GM23338 (cell line): ENCODE data around the gene GALNT11. TPM values are rescaled to one million over a fixed set of nuclear protein-coding genes. Genes with fewer than 3 reads are reported as not detected.

ENCODE experiments used
- ATAC-seq: fragments of 200-7000 bp; cut with Tn5 transposase; 3 replicates; pipeline ENCODE4 v1.9.1; 2020
- DNase-seq: peaks from one replicate; pipeline ENCODE4 v3.0.0-alpha.2; 2015; ENCODE audit warnings: low spot score
- H2AFZ ChIP-seq: fragments of 200-600 bp; sonication (generic); 2 replicates; pipeline ENCODE4 v1.8.0; 2016; ENCODE audit warnings: antibody characterized with exemption, mild to moderate bottlenecking, moderate library complexity
- H3F3A ChIP-seq: fragments of 200-600 bp; sonication (generic); replicated peaks from 2 replicates; pipeline ENCODE4 v1.8.0; 2017; ENCODE audit warnings: antibody characterized with exemption, mixed run types, low read depth
- H3K27ac ChIP-seq: fragments of 200-600 bp; sonication (generic); 2 replicates; pipeline ENCODE4 v1.6.1; 2016; ENCODE audit warnings: low read depth
- H3K27me3 ChIP-seq: fragments of 200-600 bp; sonication (generic); 2 replicates; pipeline ENCODE4 v1.8.0; 2016; ENCODE audit warnings: mild to moderate bottlenecking, mixed run types, moderate library complexity; ENCODE audit not compliant: insufficient read depth
- H3K36me3 ChIP-seq: fragments of 200-600 bp; sonication (generic); 2 replicates; pipeline ENCODE4 v1.8.0; 2016; ENCODE audit warnings: mild to moderate bottlenecking; ENCODE audit not compliant: insufficient read depth
- H3K4me1 ChIP-seq: fragments of 200-600 bp; sonication (generic); 2 replicates; pipeline ENCODE4 v1.8.0; 2016; ENCODE audit warnings: mild to moderate bottlenecking, moderate library complexity; ENCODE audit not compliant: insufficient read depth
- H3K4me2 ChIP-seq: fragments of 200-600 bp; sonication (generic); 2 replicates; pipeline ENCODE4 v1.7.1; 2017; ENCODE audit warnings: mixed run types
- H3K4me3 ChIP-seq: fragments of 200-600 bp; sonication (generic); 2 replicates; pipeline ENCODE4 v1.6.1; 2016; ENCODE audit warnings: mixed run types
- H3K79me2 ChIP-seq: fragments of 200-600 bp; sonication (generic); replicated peaks from 2 replicates; pipeline ENCODE4 v1.8.0; 2017; ENCODE audit warnings: mild to moderate bottlenecking; ENCODE audit not compliant: insufficient read depth
- H3K9me2 ChIP-seq: fragments of 200-600 bp; sonication (generic); 2 replicates; pipeline ENCODE4 v1.8.0; 2017; ENCODE audit not compliant: insufficient read depth
- H4K20me1 ChIP-seq: fragments of 200-600 bp; sonication (generic); replicated peaks from 2 replicates; pipeline ENCODE4 v1.8.0; 2017; ENCODE audit warnings: mild to moderate bottlenecking; ENCODE audit not compliant: insufficient read depth
- H3K27ac Mint-ChIP-seq: 2 replicates; pipeline ENCODE4 v1.8.0; 2020; ENCODE audit warnings: inconsistent platforms, mild to moderate bottlenecking, moderate library complexity, mixed read lengths
- H3K27me3 Mint-ChIP-seq: 3 replicates; pipeline ENCODE4 v1.8.0; 2022; ENCODE audit warnings: low read depth, mild to moderate bottlenecking, moderate library complexity, mixed read lengths, inconsistent platforms; ENCODE audit not compliant: insufficient read depth, poor library complexity
- H3K36me3 Mint-ChIP-seq: 3 replicates; pipeline ENCODE4 v1.8.0; 2021; ENCODE audit warnings: low read depth, mild to moderate bottlenecking, inconsistent platforms, moderate library complexity, mixed read lengths
- H3K4me1 Mint-ChIP-seq: 3 replicates; pipeline ENCODE4 v1.8.0; 2020; ENCODE audit warnings: mild to moderate bottlenecking, inconsistent platforms, mixed read lengths
- H3K4me3 Mint-ChIP-seq: 3 replicates; pipeline ENCODE4 v1.8.0; 2021; ENCODE audit warnings: moderate library complexity, mild to moderate bottlenecking, inconsistent platforms, mixed read lengths
- H3K9me3 Mint-ChIP-seq: 3 replicates; pipeline ENCODE4 v1.8.0; 2020; ENCODE audit warnings: moderate library complexity, mild to moderate bottlenecking, inconsistent platforms, mixed read lengths
- CREB1 ChIP-seq: fragments of 250-450 bp; sonication (Bioruptor Pico); IDR thresholded peaks from 2 replicates; pipeline ENCODE4 v1.5.0; 2020; ENCODE audit warnings: low read depth, mild to moderate bottlenecking, moderate library complexity
- EZH2 ChIP-seq: fragments of 200-600 bp; sonication (generic); IDR thresholded peaks from one replicate; pipeline ENCODE4 v1.8.0; 2017; ENCODE audit warnings: antibody characterized with exemption, mild to moderate bottlenecking, low read depth; ENCODE audit not compliant: unreplicated experiment
- EZH2phosphoT487 ChIP-seq: fragments of 200-600 bp; sonication (generic); IDR thresholded peaks from one replicate; pipeline ENCODE4 v1.8.1; 2018; ENCODE audit warnings: antibody characterized with exemption; ENCODE audit not compliant: unreplicated experiment
- JUNB ChIP-seq: IDR thresholded peaks from one replicate; pipeline ENCODE4 v1.6.1; 2016; ENCODE audit warnings: antibody characterized with exemption; ENCODE audit not compliant: unreplicated experiment
- NANOG ChIP-seq: IDR thresholded peaks from 2 replicates; pipeline ENCODE4 v1.6.1; 2016; ENCODE audit warnings: antibody characterized with exemption, borderline replicate concordance
- POLR2AphosphoS5 ChIP-seq: IDR thresholded peaks from 2 replicates; pipeline ENCODE4 v1.6.1; 2016; ENCODE audit warnings: antibody characterized with exemption, low read depth
- STAT1 ChIP-seq: IDR thresholded peaks from one replicate; pipeline ENCODE4 v1.6.1; 2016; ENCODE audit warnings: antibody characterized with exemption; ENCODE audit not compliant: unreplicated experiment
- ZNF114 ChIP-seq: fragments of 250-450 bp; sonication (Bioruptor Pico); IDR thresholded peaks from 2 replicates; pipeline ENCODE4 v1.5.0; 2020; ENCODE audit warnings: mild to moderate bottlenecking, moderate library complexity
- ZNF331 ChIP-seq: fragments of 250-450 bp; sonication (Bioruptor Pico); IDR thresholded peaks from 2 replicates; pipeline ENCODE4 v1.5.0; 2020; ENCODE audit warnings: low read depth, mild to moderate bottlenecking, moderate library complexity
- polyA plus RNA-seq: library from polyadenylated mRNA; unstranded; fragments of >200 nt; fragmentation: Nextera tagmentation; extraction: Ambion mirVana; gene quantifications from 2 replicates; pipeline ENCODE4 v1.2.1, GENCODE V29; 2016
- total RNA-seq: library from RNA; depleted of rRNA; stranded (reverse); fragments of >200 nt; shearing (Covaris generic); gene quantifications from 2 replicates; pipeline ENCODE4 v1.2.3, GENCODE V29; 2014
- TF ChIP-seq, protein P1 (sequence below): IDR thresholded peaks from one replicate; pipeline ENCODE4 v1.6.1; 2018; ENCODE audit warnings: antibody characterized with exemption; ENCODE audit not compliant: unreplicated experiment
- TF ChIP-seq, protein P2 (sequence below), 2 experiments: fragments of 200-600 bp in 1 of 2; sonication (generic) in 1 of 2; conservative IDR thresholded peaks; 2 replicates each; pipeline versions ENCODE4 v1.5.1 to v1.6.1; 2016 to 2017; ENCODE audit warnings: antibody characterized with exemption in 2 of 2, low read depth in 2 of 2, mild to moderate bottlenecking in 2 of 2, moderate library complexity in 1 of 2
- TF ChIP-seq, protein P3 (sequence below): IDR thresholded peaks from 2 replicates; pipeline ENCODE4 v1.6.1; 2016; ENCODE audit warnings: antibody characterized with exemption

GALNT11 gene
- total and polyA plus RNA-seq, 2 experiments from 2014 or later: 16.1 to 33.6 TPM

DNA sequence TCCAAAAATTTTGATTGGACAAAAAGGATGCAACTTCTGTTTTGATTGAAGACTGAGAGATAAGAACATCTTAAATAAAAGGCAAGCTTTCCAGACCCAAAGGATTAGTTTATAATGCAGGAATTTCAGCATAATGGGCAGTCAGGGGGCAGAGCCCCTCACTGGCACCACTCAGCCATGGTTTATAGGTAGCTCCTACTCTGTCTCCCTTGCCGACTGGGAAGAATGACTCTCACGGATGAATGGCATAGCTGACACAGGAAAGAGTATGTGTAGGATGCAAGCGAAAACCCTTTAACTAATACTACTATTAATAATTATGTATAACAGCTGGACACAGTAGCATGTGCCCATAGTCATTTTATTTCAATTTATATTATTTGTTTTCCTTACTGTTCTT is 53.3 kb downstream of the GALNT11 start (continued):
- no peak for TF ChIP-seq STAT1
- TF ChIP-seq, protein P1, sequence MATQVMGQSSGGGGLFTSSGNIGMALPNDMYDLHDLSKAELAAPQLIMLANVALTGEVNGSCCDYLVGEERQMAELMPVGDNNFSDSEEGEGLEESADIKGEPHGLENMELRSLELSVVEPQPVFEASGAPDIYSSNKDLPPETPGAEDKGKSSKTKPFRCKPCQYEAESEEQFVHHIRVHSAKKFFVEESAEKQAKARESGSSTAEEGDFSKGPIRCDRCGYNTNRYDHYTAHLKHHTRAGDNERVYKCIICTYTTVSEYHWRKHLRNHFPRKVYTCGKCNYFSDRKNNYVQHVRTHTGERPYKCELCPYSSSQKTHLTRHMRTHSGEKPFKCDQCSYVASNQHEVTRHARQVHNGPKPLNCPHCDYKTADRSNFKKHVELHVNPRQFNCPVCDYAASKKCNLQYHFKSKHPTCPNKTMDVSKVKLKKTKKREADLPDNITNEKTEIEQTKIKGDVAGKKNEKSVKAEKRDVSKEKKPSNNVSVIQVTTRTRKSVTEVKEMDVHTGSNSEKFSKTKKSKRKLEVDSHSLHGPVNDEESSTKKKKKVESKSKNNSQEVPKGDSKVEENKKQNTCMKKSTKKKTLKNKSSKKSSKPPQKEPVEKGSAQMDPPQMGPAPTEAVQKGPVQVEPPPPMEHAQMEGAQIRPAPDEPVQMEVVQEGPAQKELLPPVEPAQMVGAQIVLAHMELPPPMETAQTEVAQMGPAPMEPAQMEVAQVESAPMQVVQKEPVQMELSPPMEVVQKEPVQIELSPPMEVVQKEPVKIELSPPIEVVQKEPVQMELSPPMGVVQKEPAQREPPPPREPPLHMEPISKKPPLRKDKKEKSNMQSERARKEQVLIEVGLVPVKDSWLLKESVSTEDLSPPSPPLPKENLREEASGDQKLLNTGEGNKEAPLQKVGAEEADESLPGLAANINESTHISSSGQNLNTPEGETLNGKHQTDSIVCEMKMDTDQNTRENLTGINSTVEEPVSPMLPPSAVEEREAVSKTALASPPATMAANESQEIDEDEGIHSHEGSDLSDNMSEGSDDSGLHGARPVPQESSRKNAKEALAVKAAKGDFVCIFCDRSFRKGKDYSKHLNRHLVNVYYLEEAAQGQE: no peak
- no peak for TF ChIP-seq ZNF114 (CRISPR knock-in tag)

DNA sequence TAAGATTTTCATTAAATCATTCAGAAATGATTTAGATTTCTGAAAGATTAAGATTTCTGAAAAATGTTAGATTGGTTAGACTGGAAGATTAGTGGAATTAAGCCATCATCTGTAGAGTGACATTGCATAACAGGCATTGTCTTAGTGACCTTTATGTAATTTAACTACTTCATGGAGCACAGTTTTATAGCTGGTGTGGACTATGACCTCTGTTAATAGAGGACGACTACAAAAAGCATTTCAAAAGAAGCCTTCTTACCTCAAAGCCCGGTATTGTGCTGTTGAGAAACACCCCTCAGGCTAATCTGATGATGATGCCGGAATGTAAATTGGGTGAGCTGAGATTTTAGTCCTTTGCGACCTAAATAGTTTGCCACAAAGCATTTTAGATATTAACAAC is 55.6 kb downstream of the GALNT11 start:
- peaks cover 1% of the 10 kb centered on the region for H3K27me3 Mint-ChIP-seq
- no peak overlapping the region for H2AFZ ChIP-seq
- H3K36me3 Mint-ChIP-seq: peaks cover 5% of the 10 kb centered on the region; the same call in 1 of the 3 replicates
- no peaks in the 10 kb centered on the region; the same call in 2 of the 3 replicates for H3K9me3 Mint-ChIP-seq
- H3K4me2 ChIP-seq: no peak overlapping the region
- no peak for ATAC-seq
- H3K4me3 Mint-ChIP-seq: no peak overlapping the region
- H3K4me1 Mint-ChIP-seq: peaks cover 45% of the 10 kb centered on the region
- H3K4me1 ChIP-seq: 0 out of 2 replicates have a peak, but pooled peaks cover 7% of the 10 kb centered on the region
- DNase-seq: no peak
- no peak overlapping the region for H3K27ac Mint-ChIP-seq
- H3K9me2 ChIP-seq: no peaks in the 10 kb centered on the region
- H3K27me3 ChIP-seq: no peaks in the 10 kb centered on the region
- no peaks in the 10 kb centered on the region; the same call in 1 of the 2 replicates for H3K79me2 ChIP-seq
- H3K27ac ChIP-seq: no peak overlapping the region
- no peaks in the 10 kb centered on the region for H3F3A ChIP-seq
- no peak overlapping the region for H3K4me3 ChIP-seq
- H4K20me1 ChIP-seq: no peaks in the 10 kb centered on the region
- H3K36me3 ChIP-seq: no peaks in the 10 kb centered on the region
- TF ChIP-seq, protein P2, sequence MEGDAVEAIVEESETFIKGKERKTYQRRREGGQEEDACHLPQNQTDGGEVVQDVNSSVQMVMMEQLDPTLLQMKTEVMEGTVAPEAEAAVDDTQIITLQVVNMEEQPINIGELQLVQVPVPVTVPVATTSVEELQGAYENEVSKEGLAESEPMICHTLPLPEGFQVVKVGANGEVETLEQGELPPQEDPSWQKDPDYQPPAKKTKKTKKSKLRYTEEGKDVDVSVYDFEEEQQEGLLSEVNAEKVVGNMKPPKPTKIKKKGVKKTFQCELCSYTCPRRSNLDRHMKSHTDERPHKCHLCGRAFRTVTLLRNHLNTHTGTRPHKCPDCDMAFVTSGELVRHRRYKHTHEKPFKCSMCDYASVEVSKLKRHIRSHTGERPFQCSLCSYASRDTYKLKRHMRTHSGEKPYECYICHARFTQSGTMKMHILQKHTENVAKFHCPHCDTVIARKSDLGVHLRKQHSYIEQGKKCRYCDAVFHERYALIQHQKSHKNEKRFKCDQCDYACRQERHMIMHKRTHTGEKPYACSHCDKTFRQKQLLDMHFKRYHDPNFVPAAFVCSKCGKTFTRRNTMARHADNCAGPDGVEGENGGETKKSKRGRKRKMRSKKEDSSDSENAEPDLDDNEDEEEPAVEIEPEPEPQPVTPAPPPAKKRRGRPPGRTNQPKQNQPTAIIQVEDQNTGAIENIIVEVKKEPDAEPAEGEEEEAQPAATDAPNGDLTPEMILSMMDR (conservative IDR thresholded peaks at IDR 0.05; ENCODE audit: low read depth in 2 of 2): no peak
- TF ChIP-seq, protein P1: no peak
- no peak for TF ChIP-seq EZH2phosphoT487
- no peak for TF ChIP-seq POLR2AphosphoS5
- no peak for TF ChIP-seq STAT1
- TF ChIP-seq JUNB: no peak
- no peak for TF ChIP-seq ZNF114 (CRISPR knock-in tag)
- TF ChIP-seq, protein P3, sequence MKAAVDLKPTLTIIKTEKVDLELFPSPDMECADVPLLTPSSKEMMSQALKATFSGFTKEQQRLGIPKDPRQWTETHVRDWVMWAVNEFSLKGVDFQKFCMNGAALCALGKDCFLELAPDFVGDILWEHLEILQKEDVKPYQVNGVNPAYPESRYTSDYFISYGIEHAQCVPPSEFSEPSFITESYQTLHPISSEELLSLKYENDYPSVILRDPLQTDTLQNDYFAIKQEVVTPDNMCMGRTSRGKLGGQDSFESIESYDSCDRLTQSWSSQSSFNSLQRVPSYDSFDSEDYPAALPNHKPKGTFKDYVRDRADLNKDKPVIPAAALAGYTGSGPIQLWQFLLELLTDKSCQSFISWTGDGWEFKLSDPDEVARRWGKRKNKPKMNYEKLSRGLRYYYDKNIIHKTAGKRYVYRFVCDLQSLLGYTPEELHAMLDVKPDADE: no peak
- no peak for TF ChIP-seq ZNF331 (CRISPR knock-in tag)
- TF ChIP-seq NANOG: no peak
- TF ChIP-seq CREB1 (CRISPR knock-in tag): no peak
- TF ChIP-seq EZH2: no peak
